Activated CD8-positive, alpha-beta T cell treated with anti-CD3 and anti-CD28 coated beads for 36 hours (primary cell): ENCODE data around the gene CLEC16A. TPM values are rescaled to one million over a fixed set of nuclear protein-coding genes. Genes with fewer than 3 reads are reported as not detected.

Experiments used
- ATAC-seq: fragments of 200-7000 bp; cut with Tn5 transposase; one replicate; pipeline ENCODE4 v1.10.0; 2021; ENCODE audit warnings: mild to moderate bottlenecking, moderate library complexity
- CTCF ChIA-PET: fragments of 350-600 bp; sonication (Branson Sonifier 250); formaldehyde crosslinking; loops from one replicate; lab custom pipeline; 2021; ENCODE audit warnings: antibody characterized with exemption; lab: Charles Lee
- POLR2A ChIA-PET: fragments of 350-600 bp; sonication (Branson Sonifier 250); formaldehyde crosslinking; loops from one replicate; lab custom pipeline; 2021; ENCODE audit warnings: antibody characterized with exemption; lab: Charles Lee
- DNase-seq: peaks from one replicate; pipeline ENCODE4 v3.0.0-alpha.2; 2020
- H3K27ac Mint-ChIP-seq: one replicate; pipeline ENCODE4 v1.8.0; 2021; ENCODE audit warnings: mild to moderate bottlenecking, mixed read lengths
- H3K27me3 Mint-ChIP-seq: one replicate; pipeline ENCODE4 v1.8.0; 2021; ENCODE audit warnings: mixed read lengths
- H3K36me3 Mint-ChIP-seq: one replicate; pipeline ENCODE4 v1.8.0; 2021; ENCODE audit warnings: low read depth, mixed read lengths
- H3K4me1 Mint-ChIP-seq: one replicate; pipeline ENCODE4 v1.8.0; 2021; ENCODE audit warnings: low read depth, mixed read lengths
- H3K4me3 Mint-ChIP-seq: one replicate; pipeline ENCODE4 v1.8.0; 2021; ENCODE audit warnings: mild to moderate bottlenecking, moderate library complexity, mixed read lengths
- H3K9me3 Mint-ChIP-seq: one replicate; pipeline ENCODE4 v1.8.0; 2021; ENCODE audit warnings: mixed read lengths
- CTCF ChIP-seq: fragments of 200-600 bp; IDR thresholded peaks from one replicate; pipeline ENCODE4 v1.8.0; 2022; ENCODE audit warnings: antibody characterized with exemption, mild to moderate bottlenecking
- intact Hi-C: fragments of 100-400 bp; cut with micrococcal nuclease; formaldehyde crosslinking; loops from one replicate; pipeline ENCODE4 v1.10.0; 2022
- total RNA-seq, 2 experiments: library from RNA; stranded (reverse); gene quantifications; one replicate each; pipeline ENCODE4 v1.2.3, GENCODE V29; 2021

Gene CLEC16A
- total RNA-seq, 2 experiments from 2014 or later = 20.4 to 21.7 TPM

GRCh38 chr16:11082108-11082859 is 137.9 kb downstream of the CLEC16A start:
- Mint-ChIP-seq H3K27ac (no peak overlapping the region), H3K27me3 (no peaks in the 10 kb centered on the region), H3K9me3 (no peaks in the 10 kb centered on the region), H3K36me3 (peaks cover 29% of the 10 kb centered on the region), H3K4me3 (no peak overlapping the region), H3K4me1 (peaks cover 71% of the 10 kb centered on the region)
- no peak for DNase-seq
- ChIA-PET CTCF (interaction anchor here (0.9 to 1.0 kb wide), 2 partner anchors 30 to 78 kb away, joined by 3 read pairs; no protein-coding TSS in a partner anchor), POLR2A (interaction anchor here (1.9 kb wide), 1 partner anchor 12 kb away, joined by 7 read pairs; no protein-coding TSS in a partner anchor)
- TF ChIP-seq CTCF = no peak
- no peak for ATAC-seq
- intact Hi-C loops = no loop called here

- no peak for DNase-seq
- CTCF ChIA-PET = interaction anchor here (0.9 to 1.0 kb wide), 2 partner anchors 30 to 77 kb away, joined by 3 read pairs; no protein-coding TSS in a partner anchor
- POLR2A ChIA-PET = interaction anchor here (1.9 kb wide), 1 partner anchor 11 kb away, joined by 7 read pairs; no protein-coding TSS in a partner anchor
- peaks cover 25% of the 10 kb centered on the region for H3K36me3 Mint-ChIP-seq
- no peak overlapping the region for H3K27ac Mint-ChIP-seq
- no peaks in the 10 kb centered on the region for H3K27me3 Mint-ChIP-seq
- intact Hi-C loops = no loop called here
- H3K4me1 Mint-ChIP-seq = peaks cover 72% of the 10 kb centered on the region
- H3K9me3 Mint-ChIP-seq = no peaks in the 10 kb centered on the region
- ATAC-seq = no peak
- no peak overlapping the region for H3K4me3 Mint-ChIP-seq
- no peak for TF ChIP-seq CTCF
Observed at GRCh38 chr16:11082860-11083388, 138.6 kb downstream of the CLEC16A start.

GRCh38 chr16:11084484-11084875 is 140.1 kb downstream of the CLEC16A start:
- DNase-seq (no peak), ATAC-seq (no peak)
- Mint-ChIP-seq H3K27me3 (no peaks in the 10 kb centered on the region), H3K9me3 (no peaks in the 10 kb centered on the region), H3K36me3 (peaks cover 22% of the 10 kb centered on the region), H3K4me3 (no peak overlapping the region), H3K27ac (peak overlapping the region; percentile 70), H3K4me1 (peaks cover 72% of the 10 kb centered on the region)
- intact Hi-C loops = no loop called here
- POLR2A ChIA-PET = interaction anchor here (0.9 kb wide), 1 partner anchor 167 kb away, joined by 4 read pairs; no protein-coding TSS in a partner anchor
- CTCF ChIA-PET = no interaction called here
- no peak for TF ChIP-seq CTCF

GRCh38 chr16:11084876-11085485 is 140.6 kb downstream of the CLEC16A start:
- DNase-seq (no peak), ATAC-seq (no peak)
- H3K36me3 Mint-ChIP-seq = peaks cover 23% of the 10 kb centered on the region
- peaks cover 71% of the 10 kb centered on the region for H3K4me1 Mint-ChIP-seq
- H3K27me3 Mint-ChIP-seq = no peaks in the 10 kb centered on the region
- no peaks in the 10 kb centered on the region for H3K9me3 Mint-ChIP-seq
- H3K4me3 Mint-ChIP-seq = no peak overlapping the region
- POLR2A ChIA-PET = interaction anchor here (0.8 kb wide), 1 partner anchor 52 kb away, joined by 3 read pairs; no protein-coding TSS in a partner anchor
- H3K27ac Mint-ChIP-seq = no peak overlapping the region
- intact Hi-C loops = no loop called here
- CTCF ChIA-PET = no interaction called here
- no peak for TF ChIP-seq CTCF
